NCI-H524 (cell line): ENCODE data around the gene REXO1.

Experiments
- DNase-seq, 2 experiments: peaks; one replicate each; lab custom pipeline; 2025; lab: John Stamatoyannopoulos, UW

REXO1 gene

DNA sequence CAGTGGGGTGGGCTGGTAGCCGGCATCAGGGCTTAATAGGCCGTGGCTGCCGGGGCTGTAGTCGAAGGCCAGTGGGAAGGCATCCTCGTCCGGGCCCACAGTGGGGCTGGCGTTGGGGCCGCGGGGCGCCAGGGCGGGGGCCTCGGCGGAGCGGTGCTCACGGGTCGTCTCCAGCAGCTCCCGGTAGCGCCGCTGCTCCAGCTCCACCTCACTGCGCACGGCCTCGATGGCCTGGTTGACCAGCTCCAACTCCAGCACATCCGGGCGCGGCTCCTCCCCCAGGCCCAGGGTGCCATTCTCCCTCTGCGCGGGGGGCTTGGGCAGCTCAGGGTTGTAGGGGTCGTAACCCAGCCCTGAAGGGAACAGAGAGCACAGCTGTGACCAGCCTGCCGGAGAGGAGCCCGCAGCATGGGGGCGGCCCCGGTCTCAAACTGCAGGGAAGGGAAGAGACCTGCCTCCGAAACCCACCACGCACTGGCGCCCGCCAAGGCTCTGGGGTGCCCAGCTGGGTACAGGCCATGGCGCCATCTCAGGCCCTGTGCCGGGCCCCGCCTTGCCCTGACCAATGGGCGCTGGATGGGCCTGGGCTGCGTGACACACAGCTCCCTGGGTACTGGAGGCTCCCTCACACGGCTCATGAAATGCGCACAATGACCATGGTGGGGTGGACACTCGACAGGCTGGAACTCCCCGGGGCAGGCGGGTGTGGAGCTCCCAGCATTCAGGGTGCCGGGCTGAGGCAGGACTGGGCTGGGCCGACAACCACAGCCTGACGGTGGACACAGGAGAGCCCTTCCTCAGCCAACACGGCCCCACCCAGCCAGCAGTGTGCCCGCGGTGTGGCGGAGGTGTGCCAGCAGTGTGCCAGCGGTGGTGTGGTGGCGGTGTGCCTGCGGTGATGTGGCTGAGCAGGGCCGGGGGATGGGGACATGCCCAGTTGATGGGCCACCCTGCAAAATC, 19.7 kb downstream of the REXO1 start:
- no peak for DNase-seq

DNA sequence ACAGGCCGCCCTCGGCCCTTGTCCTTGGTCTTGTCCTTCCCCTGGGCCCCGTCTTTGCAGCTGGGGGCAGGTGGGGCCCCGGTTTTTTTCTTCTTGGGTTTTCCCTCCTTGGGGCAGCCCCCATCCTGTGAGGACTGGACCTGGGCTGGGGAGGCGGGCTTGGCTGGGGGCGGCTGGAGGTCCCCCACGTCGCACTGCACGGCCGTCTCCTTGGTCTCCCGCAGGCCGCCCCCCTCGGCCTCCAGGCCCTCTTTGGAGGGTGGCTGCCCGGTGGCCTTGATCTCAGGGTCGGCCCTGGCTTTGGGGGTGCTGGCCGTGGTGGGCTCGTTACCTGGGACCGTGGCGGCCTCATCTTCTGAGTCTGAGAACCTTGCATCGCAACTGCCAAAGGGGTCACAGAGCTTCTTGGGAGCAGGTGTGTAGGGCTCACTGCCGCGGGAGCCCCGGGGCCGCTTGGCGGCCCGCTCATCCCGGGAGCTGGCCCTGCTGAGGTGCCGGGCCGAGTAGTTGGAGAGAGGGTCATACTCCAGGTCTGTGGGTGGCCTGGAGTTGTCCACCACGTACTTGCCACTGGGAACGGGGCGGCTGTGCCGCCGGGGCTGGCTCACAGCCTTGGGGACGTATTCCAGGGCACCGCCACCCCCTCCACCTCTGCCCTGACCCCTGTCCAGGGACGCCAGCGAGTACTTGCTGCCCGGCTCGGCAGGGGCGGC, 20.6 kb downstream of the REXO1 start:
- no peak for DNase-seq

- peak in 1 of 2 experiments; percentile 22 for DNase-seq
Measured at GRCh38 chr19:1826557-1827521, 21.4 kb downstream of the REXO1 start.

DNA sequence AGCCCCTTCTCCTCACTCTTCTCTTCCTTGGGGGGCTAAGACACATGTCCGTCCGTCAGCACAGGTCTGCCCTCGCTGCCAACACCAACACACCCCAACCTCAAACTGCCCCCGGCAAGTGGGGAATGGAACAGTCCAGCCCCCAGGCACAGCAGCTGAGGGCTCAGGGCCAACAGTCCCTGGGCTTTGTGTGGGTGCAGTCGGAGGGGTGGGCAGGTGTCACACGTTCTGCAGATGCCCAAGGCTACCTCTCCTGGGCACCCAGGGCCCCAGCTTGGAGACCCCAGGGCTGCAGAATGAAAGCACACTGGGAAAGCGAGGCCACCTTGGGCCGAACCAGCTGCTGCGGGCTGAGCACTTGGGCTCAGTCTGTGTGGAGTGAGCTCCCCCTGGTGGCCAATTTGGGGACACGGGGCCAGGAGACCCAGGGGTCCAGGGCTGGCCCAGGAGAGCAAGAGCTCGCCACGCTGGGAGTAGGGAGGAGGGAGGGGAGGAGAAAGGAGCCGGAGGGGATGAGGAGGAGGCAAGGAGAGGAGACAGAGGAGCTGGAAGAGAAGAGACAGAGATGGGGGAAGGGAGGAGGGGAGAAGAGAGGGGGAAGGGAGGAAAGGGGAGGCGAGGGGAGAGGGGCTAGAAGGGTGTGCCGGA, 22.2 kb downstream of the REXO1 start:
- peak; percentile 40 to 72 for DNase-seq

DNA sequence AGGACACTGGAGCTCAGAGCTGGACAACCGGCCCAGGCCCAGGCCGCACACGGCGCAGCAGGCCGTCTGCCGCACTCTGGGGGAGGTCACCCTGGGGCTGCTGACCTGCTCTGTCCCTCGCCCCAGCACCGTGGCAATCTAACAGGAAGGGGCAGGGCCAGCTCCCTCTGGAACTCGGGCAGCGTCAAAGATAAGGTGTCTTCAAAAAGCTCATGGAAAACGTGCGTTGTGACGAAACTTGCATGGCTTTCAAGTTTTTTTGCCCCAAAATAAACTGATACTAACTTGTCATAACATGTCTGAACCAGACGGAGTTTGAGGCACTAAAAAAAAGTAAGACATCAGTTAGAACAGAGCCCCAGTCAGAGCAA, 24.0 kb downstream of the REXO1 start:
- DNase-seq: no peak

DNA sequence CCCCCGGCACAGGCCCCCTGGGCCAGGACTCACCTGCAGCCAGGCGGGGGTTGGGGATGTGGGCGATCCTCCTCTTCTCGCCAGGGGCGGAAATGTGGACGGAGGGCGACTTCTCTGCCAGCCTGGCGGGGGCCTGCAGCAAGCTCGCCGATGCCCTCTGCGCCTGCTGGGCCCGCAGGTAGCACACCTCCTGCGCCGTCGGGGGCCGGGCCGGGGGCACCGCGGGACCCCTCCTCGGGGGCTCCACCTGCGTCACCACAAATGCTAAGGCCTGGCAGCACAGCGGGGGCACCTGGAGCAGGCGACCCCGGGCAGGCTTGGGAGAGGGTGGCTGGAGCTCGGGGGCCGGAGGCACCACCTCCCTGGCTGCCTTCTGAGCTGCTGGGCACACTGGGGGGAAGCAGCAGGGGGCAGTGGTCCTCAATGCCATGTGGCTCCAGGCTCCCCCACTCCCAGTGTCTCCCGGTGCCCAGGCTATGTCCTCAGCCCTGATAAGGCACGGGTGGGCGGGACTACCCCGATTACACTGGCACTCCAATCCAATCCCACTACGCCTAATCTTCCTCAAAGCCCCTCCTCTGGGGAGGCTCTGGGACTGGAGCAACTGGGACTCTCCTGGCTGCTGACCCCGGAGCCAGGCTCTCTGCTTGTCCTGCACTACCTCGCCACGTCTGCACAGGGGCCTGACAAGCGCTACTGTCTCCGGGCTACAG, 24.6 kb downstream of the REXO1 start:
- DNase-seq: no peak

DNA sequence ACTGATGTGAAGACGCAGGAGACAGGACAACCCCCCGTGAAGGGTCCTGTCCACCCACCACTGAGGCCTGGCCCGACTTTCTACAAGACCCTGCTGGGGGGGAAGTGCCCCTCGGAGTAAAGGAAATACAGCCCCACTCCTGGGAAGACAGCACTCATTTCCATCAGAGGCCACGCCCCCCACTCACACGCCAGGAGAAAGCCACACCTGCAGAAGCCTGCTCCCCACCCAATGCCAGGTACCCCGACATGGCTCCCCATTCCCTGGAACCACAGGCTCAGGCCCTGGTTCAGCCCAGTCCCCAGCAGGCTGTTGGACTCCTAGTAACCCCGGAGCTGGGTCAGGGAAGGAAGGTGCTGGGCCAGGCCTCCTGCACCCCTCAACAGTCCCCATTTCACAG, 25.3 kb downstream of the REXO1 start:
- no peak for DNase-seq

DNA sequence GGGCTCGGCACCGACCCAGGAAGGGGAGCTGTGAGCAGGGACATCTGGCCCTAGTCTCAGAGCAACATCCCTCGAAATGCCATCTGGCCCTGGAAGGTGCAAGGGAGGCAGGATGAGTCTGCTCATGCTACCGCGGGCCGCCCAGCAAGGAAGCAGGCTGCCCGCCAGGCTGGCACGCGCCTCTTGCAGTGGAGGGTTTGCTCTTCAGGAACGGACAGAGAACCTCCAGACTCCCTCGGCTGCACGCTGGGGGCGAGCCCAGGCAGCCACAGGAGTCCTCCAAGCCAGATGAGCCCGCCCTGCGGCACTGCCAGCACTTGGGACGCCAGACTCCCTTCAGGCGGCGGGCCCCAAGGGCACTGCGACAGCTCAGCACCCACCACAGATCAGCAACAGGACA, 26.1 kb downstream of the REXO1 start:
- peak; percentile 20 to 74 for DNase-seq

GRCh38 chr19:1819341-1820255, 28.7 kb downstream of the REXO1 start:
- DNase-seq: no peak

DNA sequence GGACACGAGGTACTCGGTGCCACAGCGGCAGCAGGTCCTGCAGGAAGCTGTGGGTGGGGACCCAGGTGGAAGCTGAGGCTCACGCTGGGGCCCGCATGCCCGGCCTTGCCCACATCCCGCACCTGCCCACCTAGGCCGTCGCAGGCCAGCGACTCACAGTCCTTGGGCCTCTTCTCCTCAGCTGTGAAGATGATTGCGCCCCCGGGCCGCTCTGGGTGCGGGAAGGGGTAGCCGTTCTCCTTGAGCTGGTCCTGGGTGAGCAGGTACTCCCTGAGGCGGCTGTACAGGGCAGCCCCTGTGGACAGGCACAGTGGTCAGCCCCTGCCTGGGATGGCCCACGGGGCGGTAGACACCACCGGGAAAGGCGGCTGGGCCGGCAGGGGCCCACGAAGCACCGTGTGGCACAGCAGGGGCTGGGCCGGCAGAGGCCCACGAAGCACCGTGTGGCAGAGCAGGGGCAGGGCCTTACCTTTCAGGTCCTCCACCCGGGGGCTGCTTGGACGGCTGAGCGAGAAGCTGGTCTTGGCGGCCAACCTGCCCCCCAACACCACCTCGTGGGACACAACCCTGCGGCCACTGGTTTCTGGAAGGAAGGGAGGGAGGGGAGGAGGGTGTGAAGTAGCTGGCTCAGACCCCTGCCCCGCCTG, 29.6 kb downstream of the REXO1 start:
- no peak for DNase-seq

- no peak for DNase-seq
Measured at GRCh38 chr19:1817553-1818179, 30.6 kb downstream of the REXO1 start.

- DNase-seq: no peak
Measured at GRCh38 chr19:1816530-1817298, 31.6 kb downstream of the REXO1 start.

- DNase-seq: no peak
Measured at GRCh38 chr19:1815605-1816529, 32.4 kb downstream of the REXO1 start.

GRCh38 chr19:1814833-1815604, 33.3 kb downstream of the REXO1 start:
- DNase-seq: no peak

DNA sequence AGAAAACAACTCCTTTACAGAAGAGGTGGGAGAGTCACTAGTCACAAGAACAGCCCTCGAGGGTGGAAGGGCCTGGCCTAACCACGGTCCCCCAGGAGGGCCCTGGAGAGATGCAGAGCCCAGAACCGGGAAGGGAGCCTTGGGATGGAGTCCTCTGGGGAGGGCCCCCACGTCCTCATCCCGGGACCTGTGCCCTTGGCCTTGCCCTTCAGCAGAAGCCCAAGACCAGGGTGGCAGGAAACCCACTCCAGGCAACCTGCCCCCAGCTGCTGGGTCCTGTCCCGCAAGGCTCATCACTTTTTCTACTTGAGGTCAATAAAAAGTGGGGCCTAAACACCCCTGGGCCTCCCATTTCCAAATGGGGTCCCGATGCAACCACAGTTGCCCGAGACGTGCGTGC, 33.9 kb downstream of the REXO1 start:
- DNase-seq: no peak
